Endothelial cell of umbilical vein (primary cell): Measurements from ENCODE around the gene PFAS. TPM values are rescaled to one million over a fixed set of nuclear protein-coding genes. Genes with fewer than 3 reads are reported as not detected.

Source experiments
- BruUV-seq: library from RNA; stranded (reverse); fragments of 400-500 nt; replicated peaks from 2 replicates; lab custom pipeline; 2021; lab: Mats Ljungman, UMichigan
- CTCF ChIA-PET: fragments of 300-600, 350-600 bp; sonication (Branson Sonifier 250); formaldehyde crosslinking; loops from one replicate; lab custom pipeline; 2021; ENCODE audit warnings: antibody characterized with exemption, inconsistent platforms; lab: Charles Lee
- POLR2A ChIA-PET: fragments of 300-600, 350-600 bp; sonication (Branson Sonifier 250); formaldehyde crosslinking; loops from one replicate; lab custom pipeline; 2021; ENCODE audit warnings: antibody characterized with exemption, inconsistent platforms; lab: Charles Lee
- DNase-seq: peaks from one replicate; pipeline ENCODE4 v3.0.0-alpha.2; 2011; ENCODE audit warnings: low read depth, low spot score
- FAIRE-seq: peaks from 2 replicates; lab custom pipeline; 2011; peaks lifted over from hg19 to GRCh38; lab: Jason Lieb, UNC
- H2AFZ ChIP-seq: 2 replicates; pipeline ENCODE4 v1.6.0; 2012; ENCODE audit warnings: low read depth, low read length, control low read depth, inconsistent platforms
- H3K27ac ChIP-seq: 2 replicates; pipeline ENCODE4 v1.5.1; 2011; ENCODE audit warnings: low read depth, mild to moderate bottlenecking, control low read depth, low read length, moderate library complexity; ENCODE audit not compliant: insufficient read depth
- H3K27me3 ChIP-seq, 2 experiments: 2 replicates each; pipeline versions ENCODE4 v1.6.0 to v1.6.1; 2011; ENCODE audit warnings: low read length in 2 of 2, mixed read lengths in 1 of 2; ENCODE audit not compliant: control insufficient read depth in 2 of 2, insufficient read depth in 2 of 2
- H3K36me3 ChIP-seq, 2 experiments: 2 replicates in 1 of 2; 3 replicates in 1 of 2; pipeline ENCODE4 v1.5.1; 2011; ENCODE audit warnings: low read length in 2 of 2, mild to moderate bottlenecking in 1 of 2, moderate library complexity in 1 of 2; ENCODE audit not compliant: control insufficient read depth in 2 of 2, insufficient read depth in 2 of 2; ENCODE audit errors: extremely low read depth in 1 of 2
- H3K4me1 ChIP-seq: 3 replicates; pipeline ENCODE4 v1.5.1; 2011; ENCODE audit warnings: mild to moderate bottlenecking, low read length; ENCODE audit not compliant: control insufficient read depth, insufficient read depth; ENCODE audit errors: extremely low read depth
- H3K4me2 ChIP-seq: 2 replicates; pipeline ENCODE4 v1.6.1; 2011; ENCODE audit warnings: low read length, control low read depth, mixed read lengths; ENCODE audit not compliant: insufficient read depth
- H3K4me3 ChIP-seq, 3 experiments: fragments of 200-600 bp in 1 of 3; sonication (generic), shearing (Covaris generic) in 1 of 3; replicated peaks in 1 of 3; 2 replicates each; pipeline ENCODE4 v1.5.1; 2011 to 2016; ENCODE audit warnings: control low read depth in 3 of 3, low read length in 3 of 3, mild to moderate bottlenecking in 2 of 3, inconsistent platforms in 1 of 3, low read depth in 1 of 3, moderate library complexity in 1 of 3; ENCODE audit not compliant: insufficient read depth in 1 of 3
- H3K79me2 ChIP-seq: 2 replicates; pipeline ENCODE4 v1.6.0; 2012; ENCODE audit warnings: low read length, inconsistent platforms; ENCODE audit not compliant: control insufficient read depth, insufficient read depth
- H3K9ac ChIP-seq: replicated peaks from 2 replicates; pipeline ENCODE3; 2011; ENCODE audit warnings: low read length, control low read depth; ENCODE audit not compliant: insufficient read depth; ENCODE audit errors: extremely low read depth
- H3K9me1 ChIP-seq: replicated peaks from 3 replicates; pipeline ENCODE4 v1.6.0; 2011; ENCODE audit warnings: mild to moderate bottlenecking, low read length; ENCODE audit not compliant: control insufficient read depth, insufficient read depth; ENCODE audit errors: extremely low read depth
- H3K9me3 ChIP-seq: replicated peaks from 2 replicates; pipeline ENCODE4 v1.5.1; 2012; ENCODE audit warnings: low read length, inconsistent platforms; ENCODE audit not compliant: control insufficient read depth, insufficient read depth
- H4K20me1 ChIP-seq: replicated peaks from 2 replicates; pipeline ENCODE3; 2011; ENCODE audit warnings: mild to moderate bottlenecking, low read length; ENCODE audit not compliant: control insufficient read depth, insufficient read depth; ENCODE audit errors: extremely low read depth
- EZH2 ChIP-seq: IDR thresholded peaks from 2 replicates; pipeline ENCODE4 v1.6.1; 2012; ENCODE audit warnings: borderline replicate concordance, low read depth, mild to moderate bottlenecking, moderate library complexity, low read length, inconsistent platforms; ENCODE audit not compliant: severe bottlenecking
- FOS ChIP-seq: IDR thresholded peaks from 2 replicates; pipeline ENCODE4 v1.6.1; 2011; ENCODE audit warnings: mild to moderate bottlenecking, low read length, moderate library complexity, borderline replicate concordance; ENCODE audit not compliant: insufficient read depth
- GATA2 ChIP-seq: IDR thresholded peaks from 2 replicates; pipeline ENCODE4 v1.7.0; 2011; ENCODE audit warnings: low read depth, mild to moderate bottlenecking, moderate library complexity, mixed read lengths, low read length; ENCODE audit not compliant: insufficient read length, insufficient read depth
- JUN ChIP-seq: IDR thresholded peaks from 2 replicates; pipeline ENCODE4 v1.6.1; 2011; ENCODE audit warnings: borderline replicate concordance, low read depth; ENCODE audit not compliant: insufficient read length, insufficient read depth
- MAX ChIP-seq: IDR thresholded peaks from 2 replicates; pipeline ENCODE4 v1.6.1; 2011; ENCODE audit not compliant: insufficient read depth, insufficient read length
- MYC ChIP-seq: IDR thresholded peaks from one replicate; pipeline ENCODE4 v1.6.1; 2011; ENCODE audit warnings: mild to moderate bottlenecking, low read depth, low read length
- POLR2A ChIP-seq: IDR thresholded peaks from 2 replicates; pipeline ENCODE4 v1.6.1; 2012; ENCODE audit warnings: low read depth, mild to moderate bottlenecking, control low read depth, low read length
- POLR2AphosphoS5 ChIP-seq: IDR thresholded peaks from 2 replicates; pipeline ENCODE4 v1.6.1; 2012; ENCODE audit warnings: low read depth, mild to moderate bottlenecking, control low read depth, low read length, moderate library complexity; ENCODE audit not compliant: insufficient read depth
- dilution Hi-C: fragments of 300-500 bp; cut with MboI; formaldehyde crosslinking; loops from one replicate; pipeline ENCODE4 v1.15.0; 2019; ENCODE audit warnings: low sequenced_read_pairs; ENCODE audit not compliant: extremely low pct_ligation_motif_present
- intact Hi-C: fragments of 100-400 bp; cut with micrococcal nuclease; formaldehyde crosslinking; loops from one replicate; pipeline ENCODE4 v1.10.0; 2022
- polyA plus RNA-seq, 4 experiments: library from polyadenylated mRNA; depleted of rRNA in 3 of 4; stranded (reverse) in 3 of 4; unstranded in 1 of 4; fragments of >200 nt; gene quantifications; 2 replicates each; pipeline versions ENCODE4 v1.2.1 to v1.2.3, GENCODE V29; 2011 to 2012; ENCODE audit warnings: missing spikeins in 1 of 4
- total RNA-seq: library from RNA; stranded (reverse); gene quantifications from 2 replicates; pipeline ENCODE4 v1.2.3, GENCODE V29; 2021
- TF ChIP-seq, protein P1 (sequence below), 2 donors: IDR thresholded peaks; 1 replicate in 1 of 2; 2 replicates in 1 of 2; pipeline ENCODE4 v1.5.1; 2011; ENCODE audit warnings: low read length in 2 of 2, mild to moderate bottlenecking in 2 of 2, moderate library complexity in 2 of 2, control low read depth in 1 of 2, inconsistent platforms in 1 of 2, low read depth in 1 of 2; ENCODE audit not compliant: insufficient read depth in 1 of 2; ENCODE audit errors: extremely low read depth in 1 of 2

The PFAS gene
- total and polyA plus RNA-seq, 2 donors (not counting 3 experiments of a cell fraction or from before 2014, with no cell fraction given) = 34.1 to 108 TPM

DNA sequence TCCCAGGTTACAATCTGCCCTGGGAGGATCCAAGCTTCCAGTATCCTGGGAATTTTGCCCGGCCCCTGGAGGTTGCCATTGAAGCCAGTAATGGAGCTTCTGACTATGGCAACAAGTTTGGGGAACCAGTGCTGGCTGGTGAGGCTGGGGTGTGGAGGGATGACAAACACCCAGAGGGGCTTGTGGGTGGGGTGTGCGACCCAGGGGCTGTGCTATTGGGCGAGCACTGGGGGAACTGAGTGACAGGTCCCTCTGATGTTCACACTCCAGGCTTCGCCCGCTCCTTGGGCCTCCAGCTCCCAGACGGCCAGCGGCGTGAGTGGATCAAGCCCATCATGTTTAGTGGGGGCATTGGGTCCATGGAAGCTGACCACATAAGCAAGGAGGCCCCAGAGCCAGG lies 8.7 kb downstream of the PFAS start:
- Histone ChIP-seq H3K4me1 (no peaks in the 10 kb centered on the region), H4K20me1 (no peaks in the 10 kb centered on the region), H2AFZ (no peak overlapping the region), H3K9me1 (no peaks in the 10 kb centered on the region), H3K27ac (no peak overlapping the region), H3K36me3 (peaks cover 11 to 27% of the 10 kb centered on the region in 2 experiments), H3K4me2 (no peak overlapping the region), H3K79me2 (peaks cover 2% of the 10 kb centered on the region), H3K27me3 (no peaks in the 10 kb centered on the region), H3K9ac (no peak overlapping the region), H3K4me3 (no peak overlapping the region), H3K9me3 (no peaks in the 10 kb centered on the region)
- intact Hi-C loops (no loop called here), dilution Hi-C loops (no loop called here)
- ChIA-PET CTCF (interaction anchor here (0.9 kb wide), 1 partner anchor 10 kb away, joined by 3 read pairs; the partner anchor contains the start of gene CTC1), POLR2A (no interaction called here)
- TF ChIP-seq POLR2A = no peak
- TF ChIP-seq POLR2AphosphoS5 = no peak
- no peak for TF ChIP-seq MYC
- TF ChIP-seq EZH2 = no peak
- TF ChIP-seq GATA2 = no peak
- TF ChIP-seq, protein P1, sequence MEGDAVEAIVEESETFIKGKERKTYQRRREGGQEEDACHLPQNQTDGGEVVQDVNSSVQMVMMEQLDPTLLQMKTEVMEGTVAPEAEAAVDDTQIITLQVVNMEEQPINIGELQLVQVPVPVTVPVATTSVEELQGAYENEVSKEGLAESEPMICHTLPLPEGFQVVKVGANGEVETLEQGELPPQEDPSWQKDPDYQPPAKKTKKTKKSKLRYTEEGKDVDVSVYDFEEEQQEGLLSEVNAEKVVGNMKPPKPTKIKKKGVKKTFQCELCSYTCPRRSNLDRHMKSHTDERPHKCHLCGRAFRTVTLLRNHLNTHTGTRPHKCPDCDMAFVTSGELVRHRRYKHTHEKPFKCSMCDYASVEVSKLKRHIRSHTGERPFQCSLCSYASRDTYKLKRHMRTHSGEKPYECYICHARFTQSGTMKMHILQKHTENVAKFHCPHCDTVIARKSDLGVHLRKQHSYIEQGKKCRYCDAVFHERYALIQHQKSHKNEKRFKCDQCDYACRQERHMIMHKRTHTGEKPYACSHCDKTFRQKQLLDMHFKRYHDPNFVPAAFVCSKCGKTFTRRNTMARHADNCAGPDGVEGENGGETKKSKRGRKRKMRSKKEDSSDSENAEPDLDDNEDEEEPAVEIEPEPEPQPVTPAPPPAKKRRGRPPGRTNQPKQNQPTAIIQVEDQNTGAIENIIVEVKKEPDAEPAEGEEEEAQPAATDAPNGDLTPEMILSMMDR (IDR thresholded peaks at IDR 0.05; ENCODE audit: extremely low read depth in 1 of 2, insufficient read depth in 1 of 2, low read depth in 1 of 2, low read length in 2 of 2) = no peak
- no peak for TF ChIP-seq JUN
- no peak for TF ChIP-seq FOS
- no peak for TF ChIP-seq MAX
- FAIRE-seq (no peak), DNase-seq (no peak)
- BruUV-seq = no TSS peak
